Stimulated activated CD4-positive, alpha-beta T cell treated with anti-CD3 and anti-CD28 coated beads, Interleukin-1b, Interleukin-23, amount 100 ng/mL, for 24 hours (primary cell): ENCODE results near the gene GMEB2.
"Not testable (repeated sequence)": the region's sequence is repeated elsewhere in the genome, so short reads cannot be mapped to it uniquely, and the experiment has no call there.

Source experiments
- DNase-seq, 4 experiments: peaks; one replicate each; pipeline ENCODE4 v3.0.0-alpha.2; 2020; ENCODE audit warnings: low read depth in 4 of 4, low spot score in 1 of 4

The GMEB2 gene

GRCh38 chr20:63657937-63658748 is 31.2 kb upstream of the GMEB2 start, which contains the start of gene RTEL1:
RTEL1 (plus strand) TSS chr20:63658312; CDS start chr20:63659403, 1,091 bp downstream.
- peak; percentile 80 to 84 (median 82) for DNase-seq

- DNase-seq, result no peak
These were observed 30.5 kb upstream of the GMEB2 start for GRCh38 chr20:63657260-63657936.

- no peak for DNase-seq
These were observed 29.6 kb upstream of the GMEB2 start for GRCh38 chr20:63656451-63656850.

- DNase-seq, result no peak
These were observed 28.3 kb upstream of the GMEB2 start for GRCh38 chr20:63655249-63655648.

- no peak for DNase-seq
These were observed 27.2 kb upstream of the GMEB2 start for GRCh38 chr20:63653974-63654668.

GRCh38 chr20:63653041-63653973 is 26.4 kb upstream of the GMEB2 start, which contains the start of gene STMN3:
STMN3 (minus strand) TSS chr20:63653424; CDS start chr20:63653345, 79 bp downstream.
- DNase-seq, result peak in 2 of 4 experiments; percentile 42 to 64

GRCh38 chr20:63652192-63652980 is 25.5 kb upstream of the GMEB2 start:
- DNase-seq, result no peak

GRCh38 chr20:63651942-63652191 is 25.0 kb upstream of the GMEB2 start:
- DNase-seq, result no peak

GRCh38 chr20:63650486-63650885 is 23.6 kb upstream of the GMEB2 start:
- DNase-seq, result not testable (repeated sequence)

- DNase-seq, result no peak
These were observed 22.1 kb upstream of the GMEB2 start for GRCh38 chr20:63648895-63649589.

- DNase-seq, result no peak
These were observed 21.3 kb upstream of the GMEB2 start for GRCh38 chr20:63648190-63648589.

GRCh38 chr20:63645218-63645617 is 18.3 kb upstream of the GMEB2 start:
- DNase-seq, result no peak

GRCh38 chr20:63643946-63644345 is 17.0 kb upstream of the GMEB2 start:
- no peak for DNase-seq

- no peak for DNase-seq
These were observed 16.6 kb upstream of the GMEB2 start for GRCh38 chr20:63643499-63643898.

- no peak for DNase-seq
These were observed 15.8 kb upstream of the GMEB2 start for GRCh38 chr20:63642527-63643247.

- peak; percentile 95 to 99 (median 97) for DNase-seq
These were observed 15.1 kb upstream of the GMEB2 start for GRCh38 chr20:63641792-63642523.

- no peak for DNase-seq
These were observed 14.4 kb upstream of the GMEB2 start for GRCh38 chr20:63641146-63641791.

GRCh38 chr20:63640686-63641085 is 13.8 kb upstream of the GMEB2 start:
- DNase-seq, result not testable (repeated sequence)
